Kidney (tissue), 22 donors: ENCODE data around the gene WDR77. TPM values are rescaled to one million over a fixed set of nuclear protein-coding genes. Genes with fewer than 3 reads are reported as not detected.

ENCODE experiments used
- DNase-seq, 5 donors: peaks; one replicate each; pipeline ENCODE4 v3.0.0-alpha.2; 2013 to 2020
- FAIRE-seq: peaks from 2 replicates; lab custom pipeline; 2012; peaks lifted over from hg19 to GRCh38; lab: Jason Lieb, UNC
- H3K27ac ChIP-seq, 2 donors: one replicate each; pipeline ENCODE4 v1.7.0; 2013; ENCODE audit warnings: low read depth in 2 of 2, low read length in 2 of 2, inconsistent platforms in 1 of 2
- H3K27me3 ChIP-seq: one replicate; pipeline ENCODE4 v1.7.1; 2013; ENCODE audit warnings: low read length, inconsistent platforms; ENCODE audit not compliant: control insufficient read depth, insufficient read depth
- H3K36me3 ChIP-seq, 3 donors: one replicate each; pipeline versions ENCODE4 v1.7.0 to v1.7.1; 2013; ENCODE audit warnings: low read length in 3 of 3, control low read depth in 1 of 3, inconsistent platforms in 1 of 3; ENCODE audit not compliant: insufficient read depth in 3 of 3, control insufficient read depth in 2 of 3
- H3K4me1 ChIP-seq, 3 donors: one replicate each; pipeline versions ENCODE4 v1.7.0 to v1.7.1; 2013; ENCODE audit warnings: low read length in 3 of 3, inconsistent platforms in 1 of 3, low read depth in 1 of 3; ENCODE audit not compliant: control insufficient read depth in 2 of 3, insufficient read depth in 2 of 3
- H3K4me3 ChIP-seq, 3 donors: one replicate each; pipeline versions ENCODE4 v1.7.0 to v1.8.1; 2013; ENCODE audit warnings: low read length in 3 of 3, control low read depth in 1 of 3, inconsistent platforms in 1 of 3
- H3K9ac ChIP-seq, 3 donors: one replicate each; pipeline versions ENCODE4 v1.7.0 to v1.7.1; 2013; ENCODE audit warnings: low read length in 3 of 3, control low read depth in 1 of 3, inconsistent platforms in 1 of 3
- H3K9me3 ChIP-seq, 3 donors: one replicate each; pipeline versions ENCODE4 v1.7.0 to v1.7.1; 2013; ENCODE audit warnings: low read length in 3 of 3, control low read depth in 1 of 3, inconsistent platforms in 1 of 3; ENCODE audit not compliant: control insufficient read depth in 2 of 3, insufficient read depth in 1 of 3
- intact Hi-C: fragments of 100-400 bp; cut with DNase I; formaldehyde crosslinking; loops from one replicate; pipeline ENCODE4 v1.11.1; 2022
- long read RNA-seq, 10 donors: library from polyadenylated mRNA in 1 of 10; unstranded in 1 of 10; transcript quantifications; one replicate each; pipeline ENCODE4 v2.0.0 and lab custom pipeline, GENCODE V29; 2021 to 2026
- polyA plus RNA-seq: library from polyadenylated mRNA; stranded (reverse); fragments of 350-450 nt; fragmentation: Illumina TruSeq; extraction: RNeasy Lipid Tissue Mini Kit (QIAGEN cat#74804); gene quantifications from one replicate; pipeline ENCODE4 v1.2.3, GENCODE V29; 2014; ENCODE audit warnings: low read depth, low replicate concordance; ENCODE audit not compliant: insufficient read depth
- total RNA-seq: library from RNA; stranded (reverse); fragmentation: NEBNext Ultra II Directional; extraction: Animal tissue kit (Norgen Biotek cat#: 25700); gene quantifications from one replicate; pipeline ENCODE4 v1.2.1, GENCODE V29; 2021
- TF ChIP-seq, protein P1 (sequence below): IDR thresholded peaks from 3 replicates; pipeline ENCODE4 v1.5.1; 2012; ENCODE audit warnings: mild to moderate bottlenecking, moderate library complexity, borderline replicate concordance; ENCODE audit not compliant: insufficient read depth; ENCODE audit errors: extremely low read depth
- donor health status: control.
- donor health status: control.
- donor health status: control.
- donor health status: control.
- donor health status: control.
- donor health status: DM: yes; HTN: yes; CAD: no.
- donor health status: Normal renal cell carcinoma (clear cell type).

The WDR77 gene
- total RNA-seq (26.5 TPM), polyA plus RNA-seq (28.2 TPM)
- long read RNA-seq, donor 1, transcript WDR77-201 (10 exons, 2,576 nt): major isoform, 12 of 19 reads
- long read RNA-seq, donor 1, partial matches to known transcripts: 7 of 19 reads
- long read RNA-seq, donor 1, other reads (novel, unspliced or antisense): 0 of 19 reads
- long read RNA-seq, donor 2, transcript WDR77-201 (10 exons, 2,576 nt): major isoform, 9 of 22 reads
- long read RNA-seq, donor 2, partial matches to known transcripts: 12 of 22 reads
- long read RNA-seq, donor 2, other reads (novel, unspliced or antisense): 0 of 22 reads
- long read RNA-seq, donor 3, transcript WDR77-201 (10 exons, 2,576 nt): major isoform, 12 of 12 reads
- long read RNA-seq, donor 3, partial matches to known transcripts: 0 of 12 reads
- long read RNA-seq, donor 3, other reads (novel, unspliced or antisense): 0 of 12 reads
- long read RNA-seq, donor 4, transcript WDR77-201 (10 exons, 2,576 nt): major isoform, 17 of 24 reads
- long read RNA-seq, donor 4, partial matches to known transcripts: 7 of 24 reads
- long read RNA-seq, donor 4, other reads (novel, unspliced or antisense): 0 of 24 reads
- long read RNA-seq, donor 5, partial matches to known transcripts: 0 of 2 reads
- long read RNA-seq, donor 5, other reads (novel, unspliced or antisense): 0 of 2 reads
- long read RNA-seq, donor 6, partial matches to known transcripts: 5 of 8 reads
- long read RNA-seq, donor 6, other reads (novel, unspliced or antisense): 0 of 8 reads
- long read RNA-seq, donor 7, transcript WDR77-201 (10 exons, 2,576 nt): major isoform, 27 of 33 reads
- long read RNA-seq, donor 7, partial matches to known transcripts: 0 of 33 reads
- long read RNA-seq, donor 7, other reads (novel, unspliced or antisense): 6 of 33 reads
- long read RNA-seq, donor 8, transcript WDR77-201 (10 exons, 2,576 nt): major isoform, 12 of 13 reads
- long read RNA-seq, donor 8, partial matches to known transcripts: 0 of 13 reads
- long read RNA-seq, donor 8, other reads (novel, unspliced or antisense): 0 of 13 reads
- long read RNA-seq, donor 9, transcript WDR77-201 (10 exons, 2,576 nt): major isoform, 7 of 7 reads
- long read RNA-seq, donor 9, partial matches to known transcripts: 0 of 7 reads
- long read RNA-seq, donor 9, other reads (novel, unspliced or antisense): 0 of 7 reads
- long read RNA-seq, donor 10, transcript WDR77-201 (10 exons, 2,576 nt): major isoform, 7 of 703 reads
- long read RNA-seq, donor 10, partial matches to known transcripts: 510 of 703 reads
- long read RNA-seq, donor 10, other reads (novel, unspliced or antisense): 186 of 703 reads

DNA sequence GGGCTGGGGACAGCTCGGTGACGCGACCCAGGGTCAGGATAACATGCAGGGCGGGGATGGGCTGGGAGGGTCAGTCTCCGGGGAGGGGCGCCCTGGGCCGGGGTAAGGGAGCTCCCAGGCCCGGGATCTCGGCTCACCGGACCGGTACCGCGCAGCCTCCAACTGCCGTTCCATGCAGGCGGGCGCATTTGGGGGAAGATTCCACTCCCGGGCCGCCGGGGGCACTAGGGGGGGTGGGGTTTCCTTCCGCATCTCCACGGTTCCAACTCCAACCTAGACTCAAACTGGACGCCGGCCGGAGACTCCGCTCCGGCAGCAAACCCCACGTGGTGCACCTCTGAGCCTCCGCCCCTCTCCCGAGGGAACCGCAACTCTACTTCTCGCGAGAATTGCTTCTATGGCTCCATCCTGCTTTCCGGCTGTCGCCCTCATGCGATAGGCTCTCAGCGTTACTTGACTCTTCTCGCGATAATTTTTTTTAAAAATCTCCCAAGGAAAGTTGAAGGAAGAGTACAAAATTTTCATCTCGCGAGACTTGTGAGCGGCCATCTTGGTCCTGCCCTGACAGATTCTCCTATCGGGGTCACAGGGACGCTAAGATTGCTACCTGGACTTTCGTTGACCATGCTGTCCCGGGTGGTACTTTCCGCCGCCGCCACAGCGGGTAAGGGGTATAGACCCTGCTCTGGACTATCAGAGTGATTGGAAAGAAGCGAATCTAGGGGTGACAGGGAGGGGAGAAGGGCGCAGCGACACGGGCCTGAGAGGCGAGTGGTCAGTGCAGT lies at the start of gene WDR77, which contains the start of gene ATP5PB:
Gene WDR77 (minus strand): TSS at position 339 of the 785 bp plus-strand sequence. CDS start 87 bp downstream, at position 252.
Gene ATP5PB (plus strand): TSS at position 547 of the 785 bp plus-strand sequence. CDS start 78 bp downstream, at position 625.
- Histone ChIP-seq H3K4me1 (peaks cover 5 to 11% (median 6%) of the 10 kb centered on the region in 3 donors), H3K36me3 (peaks cover under 1 to 6% (median 3%) of the 10 kb centered on the region in 3 donors), H3K4me3 (peak within 1 kb of the TSS; percentile 94 to 99 (median 94)), H3K9me3 (no peaks in the 10 kb centered on the region), H3K9ac (peak within 1 kb of the TSS; percentile 89 to 98 (median 97)), H3K27me3 (no peaks in the 10 kb centered on the region), H3K27ac (peak within 1 kb of the TSS; percentile 81 to 84)
- TF ChIP-seq, protein P1, sequence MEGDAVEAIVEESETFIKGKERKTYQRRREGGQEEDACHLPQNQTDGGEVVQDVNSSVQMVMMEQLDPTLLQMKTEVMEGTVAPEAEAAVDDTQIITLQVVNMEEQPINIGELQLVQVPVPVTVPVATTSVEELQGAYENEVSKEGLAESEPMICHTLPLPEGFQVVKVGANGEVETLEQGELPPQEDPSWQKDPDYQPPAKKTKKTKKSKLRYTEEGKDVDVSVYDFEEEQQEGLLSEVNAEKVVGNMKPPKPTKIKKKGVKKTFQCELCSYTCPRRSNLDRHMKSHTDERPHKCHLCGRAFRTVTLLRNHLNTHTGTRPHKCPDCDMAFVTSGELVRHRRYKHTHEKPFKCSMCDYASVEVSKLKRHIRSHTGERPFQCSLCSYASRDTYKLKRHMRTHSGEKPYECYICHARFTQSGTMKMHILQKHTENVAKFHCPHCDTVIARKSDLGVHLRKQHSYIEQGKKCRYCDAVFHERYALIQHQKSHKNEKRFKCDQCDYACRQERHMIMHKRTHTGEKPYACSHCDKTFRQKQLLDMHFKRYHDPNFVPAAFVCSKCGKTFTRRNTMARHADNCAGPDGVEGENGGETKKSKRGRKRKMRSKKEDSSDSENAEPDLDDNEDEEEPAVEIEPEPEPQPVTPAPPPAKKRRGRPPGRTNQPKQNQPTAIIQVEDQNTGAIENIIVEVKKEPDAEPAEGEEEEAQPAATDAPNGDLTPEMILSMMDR: no peak
- intact Hi-C loops: no loop called here
- DNase-seq: peak; percentile 97 to 100 (median 98)
- peak; percentile 95 for FAIRE-seq

DNA sequence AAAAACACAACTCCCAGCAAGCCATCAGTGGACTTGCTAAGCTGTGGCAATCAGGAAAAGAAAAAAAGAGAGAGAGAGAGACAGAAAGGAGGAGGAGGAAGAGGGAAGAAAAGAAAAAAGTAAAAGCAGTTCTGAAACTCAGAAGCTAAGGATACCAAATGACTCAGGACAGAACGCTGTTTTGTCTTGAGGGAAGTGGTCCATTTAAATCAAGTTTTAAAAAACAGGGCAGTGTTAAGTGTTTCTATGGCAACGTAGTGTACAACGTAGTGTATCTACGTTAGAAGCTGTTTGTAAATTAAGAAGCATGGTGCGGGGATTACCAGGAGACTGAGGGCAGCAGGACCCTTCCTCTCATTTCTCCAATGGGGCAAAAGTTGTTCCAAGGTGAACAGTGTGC lies 48.5 kb upstream of the WDR77 start:
- no peaks in the 10 kb centered on the region for H3K36me3 ChIP-seq
- H3K4me3 ChIP-seq: no peak overlapping the region
- no peak overlapping the region for H3K9ac ChIP-seq
- H3K4me1 ChIP-seq: no peaks in the 10 kb centered on the region
- no peaks in the 10 kb centered on the region for H3K27me3 ChIP-seq
- H3K9me3 ChIP-seq: no peaks in the 10 kb centered on the region
- no peak overlapping the region for H3K27ac ChIP-seq
- TF ChIP-seq, protein P1: no peak
- no peak for FAIRE-seq
- no peak for DNase-seq
- intact Hi-C loops: no loop called here

DNA sequence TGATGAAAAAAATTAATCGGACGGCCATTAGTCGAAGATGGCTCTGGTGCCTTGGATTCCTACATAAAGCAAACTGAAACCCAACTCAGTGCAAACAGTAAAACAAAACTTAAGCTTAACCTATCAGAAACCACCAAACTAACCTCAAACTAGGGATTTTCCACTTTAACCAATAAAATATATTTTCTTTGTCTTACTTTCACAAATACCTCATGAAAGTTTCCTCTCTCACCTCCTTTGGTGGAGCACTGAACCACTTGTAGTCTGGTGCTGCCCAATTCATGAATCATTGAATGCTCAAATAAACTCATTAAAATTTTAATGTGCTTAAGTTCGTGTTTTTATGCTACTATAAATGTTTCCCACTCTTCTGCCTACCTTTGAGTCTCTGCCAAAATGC lies 47.3 kb upstream of the WDR77 start:
- no peak for FAIRE-seq
- no peak overlapping the region for H3K27ac ChIP-seq

More for the DNA sequence above, 47.3 kb upstream of the WDR77 start:
- DNase-seq: no peak
- Histone ChIP-seq H3K9ac (no peak overlapping the region), H3K4me3 (no peak overlapping the region), H3K9me3 (no peaks in the 10 kb centered on the region), H3K27me3 (no peaks in the 10 kb centered on the region), H3K4me1 (no peaks in the 10 kb centered on the region), H3K36me3 (no peaks in the 10 kb centered on the region)
- intact Hi-C loops: no loop called here
- TF ChIP-seq, protein P1: no peak
